ENCODE results near the gene AK3.

DNA sequence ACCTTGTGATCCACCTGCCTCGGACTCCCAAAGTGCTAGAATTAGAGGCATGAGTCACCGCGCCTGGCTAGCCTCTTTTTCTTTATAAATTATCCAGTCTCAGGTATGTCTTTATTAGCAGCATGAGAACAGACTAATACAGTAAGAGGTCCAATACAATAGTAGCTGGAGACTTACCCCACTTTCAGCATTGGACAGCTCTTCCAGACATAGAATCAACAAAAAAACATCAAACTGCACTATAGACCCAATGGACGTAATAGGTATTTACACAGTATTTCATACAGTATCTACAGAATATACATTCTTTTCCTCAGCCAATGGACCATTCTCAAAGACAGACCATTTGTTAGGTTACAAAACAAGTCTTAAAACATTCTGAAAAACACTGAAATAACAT lies 45.6 kb upstream of the AK3 start:
- TF ChIP-seq EZH2phosphoT487 (IDR thresholded peaks at IDR 0.05; ENCODE audit: low read length) (no peak), EZH2 (optimal IDR thresholded peaks at IDR 0.05; ENCODE audit: low read depth, low read length) (no peak)
